B cell (primary cell): Measurements from ENCODE around the gene ODR4. TPM values are rescaled to one million over a fixed set of nuclear protein-coding genes. Genes with fewer than 3 reads are reported as not detected.

Experiments
- ATAC-seq: fragments of 200-7000 bp; cut with Tn5 transposase; one replicate; pipeline ENCODE4 v1.10.0; 2021; ENCODE audit warnings: low read depth, mild to moderate bottlenecking, moderate number of reproducible peaks, moderate library complexity
- CTCF ChIA-PET: fragments of 350-600 bp; sonication (Branson Sonifier 250); formaldehyde crosslinking; loops from one replicate; lab custom pipeline; 2021; ENCODE audit warnings: antibody characterized with exemption, inconsistent platforms; lab: Charles Lee
- POLR2A ChIA-PET: fragments of 350-600 bp; sonication (Branson Sonifier 250); formaldehyde crosslinking; loops from one replicate; lab custom pipeline; 2021; ENCODE audit warnings: antibody characterized with exemption; lab: Charles Lee
- DNase-seq: peaks from one replicate; pipeline ENCODE4 v3.0.0; 2013
- H2AFZ ChIP-seq: 2 replicates; pipeline ENCODE4 v1.6.1; 2012; ENCODE audit warnings: mild to moderate bottlenecking, low read depth, low read length; ENCODE audit not compliant: insufficient read depth, poor library complexity, severe bottlenecking
- H3K27ac ChIP-seq, 2 donors: 1 replicate in 1 of 2; 2 replicates in 1 of 2; pipeline ENCODE4 v1.5.1; 2012 to 2013; ENCODE audit warnings: low read length in 2 of 2, mild to moderate bottlenecking in 2 of 2, moderate library complexity in 1 of 2
- H3K27me3 ChIP-seq, 4 experiments: fragments of 200-600 bp in 1 of 4; sonication (generic) in 1 of 4; replicated peaks in 1 of 4; 1 replicate in 2 of 4; 2 replicates in 2 of 4; pipeline versions ENCODE4 v1.6.1 to v1.7.0; 2013 to 2016; ENCODE audit warnings: low read length in 3 of 4, mild to moderate bottlenecking in 2 of 4, mixed read lengths in 1 of 4, moderate library complexity in 1 of 4; ENCODE audit not compliant: insufficient read depth in 4 of 4, control insufficient read depth in 3 of 4; ENCODE audit errors: control extremely low read depth in 1 of 4
- H3K36me3 ChIP-seq, 2 experiments: replicated peaks in 1 of 2; 1 replicate in 1 of 2; 2 replicates in 1 of 2; pipeline versions ENCODE4 v1.6.1 to v1.7.1; 2013; ENCODE audit warnings: low read length in 1 of 2; ENCODE audit not compliant: insufficient read depth in 2 of 2, control insufficient read depth in 1 of 2; ENCODE audit errors: control extremely low read depth in 1 of 2, extremely low read depth in 1 of 2
- H3K4me1 ChIP-seq, 2 donors: fragments of 200-600 bp in 1 of 2; sonication (generic) in 1 of 2; 1 replicate in 1 of 2; 2 replicates in 1 of 2; pipeline versions ENCODE4 v1.5.1 to v1.6.1; 2013 to 2017; ENCODE audit warnings: low read length in 2 of 2; ENCODE audit not compliant: control insufficient read depth in 2 of 2, insufficient read depth in 2 of 2
- H3K4me2 ChIP-seq: replicated peaks from 2 replicates; pipeline ENCODE3; 2012; ENCODE audit warnings: mild to moderate bottlenecking, low read depth, low read length; ENCODE audit not compliant: poor library complexity, severe bottlenecking
- H3K4me3 ChIP-seq, 5 experiments: fragments of 200-600 bp in 1 of 5; sonication (generic) in 1 of 5; 1 replicate in 3 of 5; 2 replicates in 2 of 5; pipeline versions ENCODE4 v1.5.1 to v1.7.0; 2011 to 2016; ENCODE audit warnings: low read length in 4 of 5, mild to moderate bottlenecking in 4 of 5, low read depth in 2 of 5, control low read depth in 1 of 5, moderate library complexity in 1 of 5; ENCODE audit not compliant: insufficient read depth in 1 of 5; ENCODE audit errors: control extremely low read depth in 1 of 5, extremely low read depth in 1 of 5
- H3K79me2 ChIP-seq: fragments of 200-600 bp; sonication (generic); one replicate; pipeline ENCODE4 v1.6.0; 2016; ENCODE audit warnings: low read length; ENCODE audit not compliant: control insufficient read depth, insufficient read depth
- H3K9ac ChIP-seq: fragments of 200-600 bp; sonication (generic); 2 replicates; pipeline ENCODE4 v1.6.1; 2017; ENCODE audit warnings: mild to moderate bottlenecking, low read length, moderate library complexity
- H3K9me3 ChIP-seq, 3 donors: one replicate each; pipeline versions ENCODE4 v1.6.1 to v1.7.1; 2013; ENCODE audit warnings: low read length in 2 of 3; ENCODE audit not compliant: control insufficient read depth in 2 of 3, insufficient read depth in 1 of 3; ENCODE audit errors: control extremely low read depth in 1 of 3
- H4K20me1 ChIP-seq: 2 replicates; pipeline ENCODE4 v1.6.0; 2012; ENCODE audit warnings: mild to moderate bottlenecking, low read length; ENCODE audit not compliant: insufficient read depth, control insufficient read depth, poor library complexity, severe bottlenecking
- H3K27ac Mint-ChIP-seq: one replicate; pipeline ENCODE4 v1.8.0; 2021; ENCODE audit warnings: mixed read lengths
- H3K27me3 Mint-ChIP-seq: one replicate; pipeline ENCODE4 v1.8.0; 2021; ENCODE audit warnings: mixed read lengths
- H3K4me1 Mint-ChIP-seq: one replicate; pipeline ENCODE4 v1.8.0; 2021; ENCODE audit warnings: mixed read lengths
- H3K4me3 Mint-ChIP-seq: one replicate; pipeline ENCODE4 v1.8.0; 2021; ENCODE audit warnings: mixed read lengths
- H3K9me3 Mint-ChIP-seq: one replicate; pipeline ENCODE4 v1.8.0; 2022; ENCODE audit warnings: mixed read lengths; ENCODE audit not compliant: insufficient read depth
- CTCF ChIP-seq: fragments of 200-600 bp; IDR thresholded peaks from one replicate; pipeline ENCODE4 v1.8.0; 2022; ENCODE audit warnings: antibody characterized with exemption, mild to moderate bottlenecking
- EZH2 ChIP-seq: IDR thresholded peaks from 2 replicates; pipeline ENCODE4 v1.6.1; 2012; ENCODE audit warnings: borderline replicate concordance, low read depth, mild to moderate bottlenecking, moderate library complexity, low read length; ENCODE audit not compliant: insufficient read depth, poor library complexity, severe bottlenecking
- WGBS: methylation state at CpG from one replicate; pipeline ENCODE4 v1.1.5; 2013; ENCODE audit warnings: missing lambda C conversion rate; ENCODE audit not compliant: insufficient coverage; 5-methylcytosine and 5-hydroxymethylcytosine counted together
- intact Hi-C: fragments of 100-400 bp; cut with micrococcal nuclease; formaldehyde crosslinking; loops from one replicate; pipeline ENCODE4 v1.10.0; 2022
- polyA plus RNA-seq: library from polyadenylated mRNA; depleted of rRNA; stranded (reverse); fragments of >200 nt; gene quantifications from 2 replicates; pipeline ENCODE4 v1.2.3, GENCODE V29; 2012
- total RNA-seq, 2 donors: library from RNA; stranded (reverse); fragments of 120-200 nt in 1 of 2; gene quantifications; 1 replicate in 1 of 2; 2 replicates in 1 of 2; pipeline versions ENCODE4 v1.2.3 to v1.2.4, GENCODE V29; 2013 to 2022

The ODR4 gene
- total and polyA plus RNA-seq, 2 donors (not counting 1 experiment from before 2014, with no cell fraction given), result 6.6 to 15.0 TPM

GRCh38 chr1:186327331-186327730 is 48.3 kb upstream of the ODR4 start:
- H3K79me2 ChIP-seq, result no peaks in the 10 kb centered on the region
- Mint-ChIP-seq H3K27ac (no peak overlapping the region), H3K4me3 (no peak overlapping the region), H3K27me3 (no peaks in the 10 kb centered on the region), H3K9me3 (no peaks in the 10 kb centered on the region), H3K4me1 (no peaks in the 10 kb centered on the region)
- WGBS, result no CpG with 5 or more reads among the region's 1 CpG
- H4K20me1 ChIP-seq, result peaks cover 4% of the 10 kb centered on the region
- H3K4me3 ChIP-seq, result no peak overlapping the region
- H3K36me3 ChIP-seq, result peaks cover 17 to 69% of the 10 kb centered on the region in 2 experiments
- no peak for TF ChIP-seq EZH2
- TF ChIP-seq CTCF, result no peak
- ATAC-seq (no peak), DNase-seq (no peak)
- H3K4me2 ChIP-seq, result no peak overlapping the region
- H3K9ac ChIP-seq, result no peak overlapping the region
- H3K9me3 ChIP-seq, result no peaks in the 10 kb centered on the region
- H3K27me3 ChIP-seq, result no peaks in the 10 kb centered on the region
- no peaks in the 10 kb centered on the region for H3K4me1 ChIP-seq
- CTCF ChIA-PET, result no interaction called here
- H3K27ac ChIP-seq, result no peak overlapping the region
- intact Hi-C loops, result loop anchor here (5.0 kb wide), 1 partner anchor 35 kb away; no protein-coding TSS in a partner anchor
- no peak overlapping the region for H2AFZ ChIP-seq
- POLR2A ChIA-PET, result no interaction called here

DNA sequence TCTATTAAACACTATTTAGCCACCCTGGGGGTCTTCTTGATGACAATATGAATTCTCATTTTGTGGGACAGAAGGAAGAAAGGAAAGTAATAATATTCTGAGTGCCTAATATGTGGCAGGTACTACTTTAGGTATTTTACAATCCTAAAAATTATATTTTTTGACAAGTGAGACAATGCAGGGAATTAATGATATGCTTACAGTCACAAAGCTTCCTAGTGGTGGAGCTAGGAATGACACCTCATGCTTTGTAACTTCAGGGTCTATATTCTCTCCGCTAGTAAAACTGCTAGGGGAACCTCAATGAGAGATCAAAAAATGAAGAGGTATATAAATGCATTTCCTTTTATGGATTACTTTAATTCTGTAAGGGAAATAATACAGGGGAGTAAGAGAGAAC is 44.9 kb upstream of the ODR4 start:
- Histone ChIP-seq H3K4me3 (no peak overlapping the region), H3K9ac (no peak overlapping the region), H3K27ac (no peak overlapping the region), H3K4me1 (no peaks in the 10 kb centered on the region), H2AFZ (no peak overlapping the region), H3K79me2 (no peaks in the 10 kb centered on the region), H3K9me3 (no peaks in the 10 kb centered on the region), H4K20me1 (peaks cover 4% of the 10 kb centered on the region), H3K27me3 (no peaks in the 10 kb centered on the region), H3K4me2 (no peak overlapping the region), H3K36me3 (peaks cover 34 to 72% of the 10 kb centered on the region in 2 experiments)
- intact Hi-C loops, result no loop called here
- peak; percentile 65 for TF ChIP-seq CTCF
- TF ChIP-seq EZH2, result no peak
- ChIA-PET POLR2A (no interaction called here), CTCF (interaction anchor here (1.0 to 1.7 kb wide), 3 partner anchors 12 to 86 kb away, joined by 3 to 5 read pairs (median 3); no protein-coding TSS in a partner anchor)
- DNase-seq (no peak), ATAC-seq (no peak)
- Mint-ChIP-seq H3K27ac (no peak overlapping the region), H3K9me3 (no peaks in the 10 kb centered on the region), H3K4me1 (no peaks in the 10 kb centered on the region), H3K4me3 (no peak overlapping the region), H3K27me3 (no peaks in the 10 kb centered on the region)
- no CpG with 5 or more reads among the region's 1 CpG for WGBS
